Neural cell (in vitro differentiated cells): ENCODE results near the gene HAPLN2. TPM values are rescaled to one million over a fixed set of nuclear protein-coding genes. Genes with fewer than 3 reads are reported as not detected.

Source experiments
- H2AFZ ChIP-seq: fragments of 200-600, 300-800 bp; sonication (generic), shearing (Covaris generic); 2 replicates; pipeline ENCODE4 v1.6.0; 2014; ENCODE audit warnings: low read depth, mild to moderate bottlenecking, antibody characterized with exemption, low read length, moderate library complexity
- H3F3A ChIP-seq: fragments of 200-600 bp; shearing (Covaris generic); 2 replicates; pipeline ENCODE4 v1.6.1; 2016; ENCODE audit warnings: mild to moderate bottlenecking, moderate library complexity, mixed read lengths, antibody characterized with exemption, low read length; ENCODE audit not compliant: insufficient read depth, poor library complexity, severe bottlenecking
- H3K27ac ChIP-seq: fragments of 200-600, 300-800 bp; sonication (generic), shearing (Covaris generic); 2 replicates; pipeline ENCODE4 v1.5.1; 2014; ENCODE audit warnings: mild to moderate bottlenecking, low read length, moderate library complexity
- H3K27me3 ChIP-seq: fragments of 300-800, 200-600 bp; sonication (generic), shearing (Covaris generic); 2 replicates; pipeline ENCODE4 v1.6.0; 2014; ENCODE audit warnings: mild to moderate bottlenecking, low read depth, low read length, moderate library complexity; ENCODE audit not compliant: insufficient read depth
- H3K36me3 ChIP-seq: fragments of 300-800, 200-600 bp; sonication (generic), shearing (Covaris generic); 2 replicates; pipeline ENCODE4 v1.5.1; 2014; ENCODE audit warnings: mild to moderate bottlenecking, antibody characterized with exemption, low read length, moderate library complexity; ENCODE audit not compliant: insufficient read depth
- H3K4me2 ChIP-seq: fragments of 300-800, 200-600 bp; sonication (generic), shearing (Covaris generic); 2 replicates; pipeline ENCODE4 v1.6.0; 2014; ENCODE audit warnings: mild to moderate bottlenecking, low read length
- H3K4me3 ChIP-seq: fragments of 300-800, 200-600 bp; sonication (generic), shearing (Covaris generic); 2 replicates; pipeline ENCODE4 v1.5.1; 2014; ENCODE audit warnings: mild to moderate bottlenecking, low read length, moderate library complexity
- H3K79me2 ChIP-seq: fragments of 200-600 bp; shearing (Covaris generic); replicated peaks from 2 replicates; pipeline ENCODE4 v1.6.0; 2014; ENCODE audit warnings: mild to moderate bottlenecking, low read length, moderate library complexity; ENCODE audit not compliant: insufficient read depth
- H3K9ac ChIP-seq: fragments of 300-800, 200-600 bp; sonication (generic), shearing (Covaris generic); 2 replicates; pipeline ENCODE4 v1.6.1; 2016; ENCODE audit warnings: mild to moderate bottlenecking, low read length, mixed read lengths
- H3K9me2 ChIP-seq: fragments of 200-600 bp; shearing (Covaris generic); 2 replicates; pipeline ENCODE4 v1.6.1; 2016; ENCODE audit warnings: mild to moderate bottlenecking, low read length, mixed read lengths; ENCODE audit not compliant: insufficient read depth
- H3K9me3 ChIP-seq: fragments of 200-600, 300-800 bp; sonication (generic), shearing (Covaris generic); 2 replicates; pipeline ENCODE4 v1.6.1; 2016; ENCODE audit warnings: mild to moderate bottlenecking, mixed run types, low read length, moderate library complexity, mixed read lengths
- H4K20me1 ChIP-seq: fragments of 200-600 bp; shearing (Covaris generic); 2 replicates; pipeline ENCODE4 v1.6.1; 2016; ENCODE audit warnings: mild to moderate bottlenecking, mixed run types; ENCODE audit not compliant: insufficient read depth
- CTCF ChIP-seq: fragments of 450-650 bp; IDR thresholded peaks from 2 replicates; pipeline ENCODE4 v1.5.1; 2014; ENCODE audit warnings: antibody characterized with exemption, mild to moderate bottlenecking, moderate library complexity; ENCODE audit not compliant: poor library complexity, severe bottlenecking
- EP300 ChIP-seq: fragments of 450-650 bp; conservative IDR thresholded peaks from 2 replicates; pipeline ENCODE4 v1.6.1; 2014; ENCODE audit warnings: antibody characterized with exemption, mild to moderate bottlenecking, moderate library complexity; ENCODE audit not compliant: poor library complexity, severe bottlenecking
- EZH2 ChIP-seq: fragments of 200-600, 300-800 bp; shearing (Covaris generic), sonication (generic); IDR thresholded peaks from 2 replicates; pipeline ENCODE4 v1.6.1; 2014; ENCODE audit warnings: antibody characterized with exemption, low read length, borderline replicate concordance, mild to moderate bottlenecking; ENCODE audit not compliant: insufficient read depth, poor library complexity, severe bottlenecking
- MXI1 ChIP-seq: fragments of 450-650 bp; conservative IDR thresholded peaks from 2 replicates; pipeline ENCODE4 v1.6.1; 2014; ENCODE audit warnings: antibody characterized with exemption, mild to moderate bottlenecking; ENCODE audit not compliant: poor library complexity, severe bottlenecking
- POLR2AphosphoS5 ChIP-seq: IDR thresholded peaks from 2 replicates; pipeline ENCODE4 v1.6.1; 2012
- RAD21 ChIP-seq: fragments of 450-650 bp; conservative IDR thresholded peaks from 2 replicates; pipeline ENCODE4 v1.6.1; 2014; ENCODE audit warnings: antibody characterized with exemption, mild to moderate bottlenecking, moderate library complexity
- REST ChIP-seq: IDR thresholded peaks from 2 replicates; pipeline ENCODE4 v1.6.1; 2012; ENCODE audit warnings: borderline replicate concordance
- SMC3 ChIP-seq: fragments of 450-650 bp; conservative IDR thresholded peaks from 2 replicates; pipeline ENCODE4 v1.6.1; 2014; ENCODE audit warnings: antibody characterized with exemption, mild to moderate bottlenecking, moderate library complexity; ENCODE audit not compliant: poor library complexity
- TAF1 ChIP-seq: IDR thresholded peaks from 2 replicates; pipeline ENCODE4 v1.6.1; 2012; ENCODE audit warnings: low read depth
- polyA plus RNA-seq: library from polyadenylated mRNA; depleted of rRNA; stranded (reverse); fragments of >200 nt; gene quantifications from 2 replicates; pipeline ENCODE4 v1.2.3, GENCODE V29; 2014

Gene HAPLN2
- polyA plus RNA-seq, 1 donor from 2014 or later, result 22.9 TPM

GRCh38 chr1:156625436-156626078 is 6.3 kb downstream of the HAPLN2 start:
- Histone ChIP-seq H3K9me3 (no peaks in the 10 kb centered on the region), H3K27ac (no peak overlapping the region), H3F3A (no peaks in the 10 kb centered on the region), H3K4me2 (no peak overlapping the region), H4K20me1 (no peaks in the 10 kb centered on the region), H3K27me3 (peaks cover 55% of the 10 kb centered on the region), H3K36me3 (no peaks in the 10 kb centered on the region), H3K9ac (peak overlapping the region; percentile 14), H2AFZ (no peak overlapping the region), H3K79me2 (no peaks in the 10 kb centered on the region), H3K4me3 (peak overlapping the region; percentile 69), H3K9me2 (no peaks in the 10 kb centered on the region)
- TF ChIP-seq MXI1 (peak; percentile 21), EZH2 (no peak), EP300 (no peak), POLR2AphosphoS5 (no peak), SMC3 (peak; percentile 86), REST (no peak), CTCF (peak; percentile 95), RAD21 (peak; percentile 86), TAF1 (no peak)

GRCh38 chr1:156626079-156626438 is 6.8 kb downstream of the HAPLN2 start:
- Histone ChIP-seq H3F3A (no peaks in the 10 kb centered on the region), H3K9me2 (no peaks in the 10 kb centered on the region), H3K4me2 (no peak overlapping the region), H2AFZ (no peak overlapping the region), H3K9ac (no peak overlapping the region), H3K9me3 (no peaks in the 10 kb centered on the region), H4K20me1 (no peaks in the 10 kb centered on the region), H3K36me3 (no peaks in the 10 kb centered on the region), H3K27ac (no peak overlapping the region), H3K79me2 (no peaks in the 10 kb centered on the region), H3K4me3 (no peak overlapping the region), H3K27me3 (peaks cover 50% of the 10 kb centered on the region)
- TF ChIP-seq POLR2AphosphoS5 (no peak), SMC3 (peak; percentile 22), MXI1 (no peak), RAD21 (no peak), CTCF (no peak)
